Endothelial cell of umbilical vein (primary cell): ENCODE results near the gene BCAS3.

Experiments
- CTCF ChIP-seq, 2 donors: IDR thresholded peaks; 1 replicate in 1 of 2; 2 replicates in 1 of 2; pipeline ENCODE4 v1.5.1; 2011; ENCODE audit warnings: low read length in 2 of 2, mild to moderate bottlenecking in 2 of 2, moderate library complexity in 2 of 2, control low read depth in 1 of 2, inconsistent platforms in 1 of 2, low read depth in 1 of 2; ENCODE audit not compliant: insufficient read depth in 1 of 2; ENCODE audit errors: extremely low read depth in 1 of 2
- EZH2 ChIP-seq: IDR thresholded peaks from 2 replicates; pipeline ENCODE4 v1.6.1; 2012; ENCODE audit warnings: borderline replicate concordance, low read depth, mild to moderate bottlenecking, moderate library complexity, low read length, inconsistent platforms; ENCODE audit not compliant: severe bottlenecking
- FOS ChIP-seq: IDR thresholded peaks from 2 replicates; pipeline ENCODE4 v1.6.1; 2011; ENCODE audit warnings: mild to moderate bottlenecking, low read length, moderate library complexity, borderline replicate concordance; ENCODE audit not compliant: insufficient read depth
- GATA2 ChIP-seq: IDR thresholded peaks from 2 replicates; pipeline ENCODE4 v1.7.0; 2011; ENCODE audit warnings: low read depth, mild to moderate bottlenecking, moderate library complexity, mixed read lengths, low read length; ENCODE audit not compliant: insufficient read length, insufficient read depth
- JUN ChIP-seq: IDR thresholded peaks from 2 replicates; pipeline ENCODE4 v1.6.1; 2011; ENCODE audit warnings: borderline replicate concordance, low read depth; ENCODE audit not compliant: insufficient read length, insufficient read depth
- MAX ChIP-seq: IDR thresholded peaks from 2 replicates; pipeline ENCODE4 v1.6.1; 2011; ENCODE audit not compliant: insufficient read depth, insufficient read length
- MYC ChIP-seq: IDR thresholded peaks from one replicate; pipeline ENCODE4 v1.6.1; 2011; ENCODE audit warnings: mild to moderate bottlenecking, low read depth, low read length
- POLR2A ChIP-seq: IDR thresholded peaks from 2 replicates; pipeline ENCODE4 v1.6.1; 2012; ENCODE audit warnings: low read depth, mild to moderate bottlenecking, control low read depth, low read length
- POLR2AphosphoS5 ChIP-seq: IDR thresholded peaks from 2 replicates; pipeline ENCODE4 v1.6.1; 2012; ENCODE audit warnings: low read depth, mild to moderate bottlenecking, control low read depth, low read length, moderate library complexity; ENCODE audit not compliant: insufficient read depth

DNA sequence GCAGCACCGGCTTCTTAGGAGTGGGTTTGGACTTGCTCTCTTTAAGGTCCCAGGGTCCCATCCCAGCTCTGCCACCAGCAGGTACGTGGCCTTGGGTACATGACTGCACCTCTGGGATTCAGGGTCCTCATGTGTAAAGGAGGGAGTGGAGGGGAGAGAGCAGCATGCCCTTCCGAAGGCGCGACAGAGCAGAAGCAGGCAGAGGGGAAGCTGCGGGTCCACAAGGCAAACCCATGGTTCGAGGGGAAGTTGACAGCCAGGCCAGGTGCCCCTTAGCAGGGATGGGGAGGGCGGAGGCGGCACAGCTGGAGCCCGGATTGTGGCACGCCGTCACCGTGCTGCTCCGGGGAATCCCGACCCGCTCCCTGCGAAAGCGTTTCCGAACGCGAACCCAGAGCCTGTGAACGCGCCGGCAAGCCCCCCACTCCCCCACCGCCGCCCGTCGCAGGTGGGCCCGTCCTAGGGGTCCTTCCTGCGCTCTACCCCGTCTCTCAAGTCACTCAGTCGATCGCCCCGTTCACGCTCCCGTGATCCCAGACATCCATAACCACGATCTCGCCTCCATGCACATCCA is 717.8 kb downstream of the BCAS3 start:
- no peak for TF ChIP-seq POLR2AphosphoS5
- TF ChIP-seq POLR2A = no peak
- TF ChIP-seq FOS = no peak
- TF ChIP-seq CTCF (IDR thresholded peaks at IDR 0.05; ENCODE audit: extremely low read depth in 1 of 2, insufficient read depth in 1 of 2, low read depth in 1 of 2, low read length in 2 of 2) = no peak
- TF ChIP-seq EZH2 = no peak
- TF ChIP-seq MAX = no peak
- TF ChIP-seq GATA2 = no peak
- TF ChIP-seq JUN = no peak
- TF ChIP-seq MYC = no peak
